HG02623 (cell line): ENCODE measurements around the gene STX11.
"Not testable (repeated sequence)": the region's sequence is repeated elsewhere in the genome, so short reads cannot be mapped to it uniquely, and the experiment has no call there.

ENCODE experiments used
- ATAC-seq: cut with Tn5 transposase; IDR thresholded peaks from one replicate; pipeline ENCODE4 v1.9.1; 2021; ENCODE audit warnings: moderate library complexity; ENCODE audit not compliant: unreplicated experiment

STX11 gene

GRCh38 chr6:144171406-144171805 lies 21.1 kb downstream of the STX11 start:
- no peak for ATAC-seq

- no peak for ATAC-seq
Measured at GRCh38 chr6:144174006-144174405, 23.7 kb downstream of the STX11 start.

GRCh38 chr6:144176043-144176442 lies 25.7 kb downstream of the STX11 start:
- no peak for ATAC-seq

- ATAC-seq = no peak
Measured at GRCh38 chr6:144177726-144178125, 27.4 kb downstream of the STX11 start.

DNA sequence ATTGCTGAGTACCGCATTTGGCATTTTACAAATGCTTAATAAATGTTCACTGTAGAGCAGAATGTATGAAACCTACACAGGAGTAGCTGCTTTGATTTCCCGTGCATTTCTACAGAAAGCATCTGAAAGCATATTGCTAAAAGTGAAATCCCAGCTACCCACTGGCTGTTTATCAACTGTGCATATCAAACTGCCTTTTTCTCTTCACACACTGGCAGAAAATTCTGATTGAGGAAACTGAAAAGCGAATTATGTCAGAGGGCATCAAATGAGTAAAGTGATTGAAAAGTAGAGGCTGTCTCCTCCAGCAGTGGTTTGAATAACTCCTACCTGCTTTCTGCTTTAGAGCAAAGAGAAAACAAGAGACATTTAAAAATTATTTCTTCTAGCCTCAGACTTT lies 28.0 kb downstream of the STX11 start:
- no peak for ATAC-seq

DNA sequence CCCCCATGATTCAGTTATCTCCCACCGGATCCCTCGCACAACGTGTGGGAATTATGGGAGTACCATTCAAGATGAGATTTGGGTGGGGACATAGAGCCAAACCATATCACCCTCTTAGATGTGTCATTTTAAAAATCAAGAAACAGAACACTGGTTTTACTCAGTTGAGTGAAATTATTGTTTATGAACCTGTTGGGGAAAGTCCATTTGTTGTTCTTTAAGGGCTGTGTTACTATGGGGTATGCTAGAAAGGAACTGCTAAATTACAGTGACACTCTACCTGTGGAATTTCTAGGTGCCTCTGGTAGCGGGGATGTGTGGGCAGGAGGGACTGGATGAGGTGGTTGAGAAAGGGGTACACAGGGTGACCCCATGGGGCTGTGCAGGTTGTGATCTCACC lies 28.9 kb downstream of the STX11 start:
- no peak for ATAC-seq

DNA sequence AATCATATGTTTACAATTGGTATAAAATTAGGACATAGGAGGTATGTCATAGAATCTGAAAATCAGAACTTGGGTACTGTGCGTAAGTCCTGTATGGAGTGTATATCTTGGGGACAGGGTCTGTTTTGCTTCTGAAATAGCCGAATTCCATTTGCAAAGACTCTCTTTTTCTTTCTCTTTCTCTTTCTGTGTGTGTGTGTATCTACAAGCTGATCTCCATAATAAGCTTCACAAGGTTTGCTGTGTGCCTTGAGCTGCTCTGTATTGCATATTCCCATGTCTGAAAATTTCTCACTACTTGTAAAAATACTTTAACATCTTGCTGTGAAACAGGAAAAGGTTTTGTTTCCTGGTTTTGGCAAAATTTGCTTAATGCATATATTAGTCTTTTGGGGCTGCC lies 29.5 kb downstream of the STX11 start:
- no peak for ATAC-seq

DNA sequence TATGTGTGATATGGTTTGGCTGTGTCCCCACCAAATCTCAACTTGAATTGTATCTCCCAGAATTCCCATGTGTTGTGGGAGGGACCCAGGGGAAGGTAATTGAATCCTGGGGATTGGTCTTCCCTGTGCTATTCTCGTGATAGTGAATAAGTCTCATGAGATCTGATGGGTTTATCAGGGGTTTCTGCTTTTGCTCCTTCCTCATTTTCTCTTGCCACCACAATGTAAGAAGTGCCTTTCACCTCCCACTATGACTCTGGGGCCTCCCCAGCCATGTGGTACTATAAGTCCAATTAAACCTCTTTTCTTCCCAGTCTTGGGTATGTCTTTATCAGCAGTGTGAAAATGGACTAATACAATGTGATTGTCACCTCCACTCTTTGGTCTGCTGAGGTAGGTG lies 30.0 kb downstream of the STX11 start:
- ATAC-seq = not testable (repeated sequence)

- no peak for ATAC-seq
Measured at GRCh38 chr6:144181639-144182038, 31.3 kb downstream of the STX11 start.

DNA sequence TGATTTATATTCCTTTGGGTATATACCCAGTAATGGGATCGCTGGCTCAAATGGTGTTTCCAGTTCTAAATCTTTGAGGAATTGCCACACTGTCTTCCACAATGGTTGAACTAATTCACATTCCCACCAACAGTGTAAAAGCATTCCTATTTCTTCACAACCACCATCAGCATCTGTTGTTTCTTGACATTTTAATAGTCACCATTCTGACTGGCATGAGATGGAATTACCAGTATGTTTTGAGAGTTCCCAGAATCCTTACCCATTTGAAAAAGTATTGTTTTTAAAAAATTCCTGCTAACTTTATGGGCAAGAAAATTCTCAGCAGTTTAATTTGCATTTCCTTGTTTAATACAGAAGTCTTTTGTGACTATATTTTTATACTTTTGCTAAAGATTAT lies 33.9 kb downstream of the STX11 start:
- not testable (repeated sequence) for ATAC-seq

GRCh38 chr6:144185133-144185836 lies 35.0 kb downstream of the STX11 start:
- ATAC-seq = no peak

DNA sequence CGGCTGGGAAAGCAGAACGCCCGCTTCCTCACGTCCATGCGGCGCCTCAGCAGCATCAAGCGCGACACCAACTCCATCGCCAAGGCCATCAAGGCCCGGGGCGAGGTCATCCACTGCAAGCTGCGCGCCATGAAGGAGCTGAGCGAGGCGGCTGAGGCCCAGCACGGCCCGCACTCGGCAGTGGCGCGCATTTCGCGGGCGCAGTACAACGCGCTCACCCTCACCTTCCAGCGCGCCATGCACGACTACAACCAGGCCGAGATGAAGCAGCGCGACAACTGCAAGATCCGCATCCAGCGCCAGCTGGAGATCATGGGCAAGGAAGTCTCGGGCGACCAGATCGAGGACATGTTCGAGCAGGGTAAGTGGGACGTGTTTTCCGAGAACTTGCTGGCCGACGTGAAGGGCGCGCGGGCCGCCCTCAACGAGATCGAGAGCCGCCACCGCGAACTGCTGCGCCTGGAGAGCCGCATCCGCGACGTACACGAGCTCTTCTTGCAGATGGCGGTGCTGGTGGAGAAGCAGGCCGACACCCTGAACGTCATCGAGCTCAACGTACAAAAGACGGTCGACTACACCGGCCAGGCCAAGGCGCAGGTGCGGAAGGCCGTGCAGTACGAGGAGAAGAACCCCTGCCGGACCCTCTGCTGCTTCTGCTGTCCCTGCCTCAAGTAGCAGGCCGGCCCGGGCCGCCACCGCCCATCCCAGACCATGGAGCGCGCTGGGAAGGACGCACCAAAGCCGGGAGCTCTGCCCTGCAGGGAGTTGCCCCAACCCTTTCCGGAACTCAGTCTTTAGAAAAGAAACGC lies 36.7 kb downstream of the STX11 start:
- ATAC-seq = no peak

- no peak for ATAC-seq
Measured at GRCh38 chr6:144189351-144189750, 39.0 kb downstream of the STX11 start.

DNA sequence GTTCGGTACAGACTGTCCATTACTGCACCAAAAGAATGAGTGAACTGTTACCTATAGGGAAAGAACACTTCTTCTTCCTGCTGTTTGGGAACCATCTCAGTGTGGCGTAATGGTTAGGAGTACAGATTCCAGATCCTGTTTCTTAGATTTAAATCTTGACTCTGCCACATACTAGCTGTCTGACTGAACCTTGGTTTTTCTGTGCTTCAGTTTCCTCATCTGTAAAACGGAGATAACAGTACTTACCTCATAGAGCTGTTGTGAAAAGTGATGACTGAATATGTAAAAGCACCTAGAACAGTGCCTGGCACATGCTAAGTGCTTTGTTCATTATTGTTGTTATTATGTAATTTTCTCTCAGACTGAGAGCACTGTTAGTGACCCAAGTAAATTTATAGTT lies 39.8 kb downstream of the STX11 start:
- ATAC-seq = no peak

- no peak for ATAC-seq
Measured at GRCh38 chr6:144190593-144190992, 40.3 kb downstream of the STX11 start.

DNA sequence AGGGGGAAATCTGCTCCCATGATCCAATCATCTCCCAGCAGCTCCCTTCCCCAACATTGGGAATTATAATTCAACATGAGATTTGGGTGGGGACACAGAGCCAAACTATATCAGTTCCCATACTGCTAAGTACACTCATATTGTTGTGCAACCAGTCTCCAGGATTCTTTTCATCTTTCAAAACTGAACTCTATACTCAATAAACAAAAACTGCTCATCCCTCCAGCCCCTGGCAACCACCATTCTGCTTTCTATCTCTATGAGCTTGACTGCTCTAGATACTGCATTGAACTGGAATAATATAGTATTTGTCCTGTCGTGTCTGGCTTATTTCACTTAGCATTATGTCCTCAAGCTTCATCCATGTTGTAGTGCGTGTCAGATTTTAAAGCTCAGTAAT lies 42.9 kb downstream of the STX11 start:
- ATAC-seq = no peak

DNA sequence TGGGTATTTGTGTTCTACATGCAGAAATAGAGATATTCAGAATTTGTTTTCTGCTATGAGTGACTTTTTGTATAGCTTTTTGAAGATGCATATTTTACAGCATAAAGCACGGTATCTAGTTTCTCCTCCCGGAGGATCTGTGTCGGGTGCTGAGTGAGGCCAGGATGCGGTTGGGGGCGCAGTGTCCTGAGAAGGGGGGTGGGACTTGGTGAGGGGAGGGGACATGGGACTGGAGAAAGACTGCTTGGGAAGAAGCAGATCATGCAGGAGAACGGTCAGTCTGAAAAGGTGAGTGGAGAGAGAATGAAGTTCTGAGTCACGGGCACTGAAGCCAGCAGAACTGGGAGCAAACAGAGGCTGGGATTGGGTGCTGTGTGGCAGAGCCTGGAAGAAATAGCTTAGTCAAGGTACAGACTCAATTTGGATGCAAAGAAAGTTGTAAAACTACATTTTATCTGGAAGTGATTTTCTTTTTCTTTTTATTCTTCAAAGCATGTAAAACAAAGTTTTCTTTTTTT lies 44.0 kb downstream of the STX11 start:
- ATAC-seq = no peak

- ATAC-seq = no peak
Measured at GRCh38 chr6:144195671-144196270, 45.5 kb downstream of the STX11 start.

DNA sequence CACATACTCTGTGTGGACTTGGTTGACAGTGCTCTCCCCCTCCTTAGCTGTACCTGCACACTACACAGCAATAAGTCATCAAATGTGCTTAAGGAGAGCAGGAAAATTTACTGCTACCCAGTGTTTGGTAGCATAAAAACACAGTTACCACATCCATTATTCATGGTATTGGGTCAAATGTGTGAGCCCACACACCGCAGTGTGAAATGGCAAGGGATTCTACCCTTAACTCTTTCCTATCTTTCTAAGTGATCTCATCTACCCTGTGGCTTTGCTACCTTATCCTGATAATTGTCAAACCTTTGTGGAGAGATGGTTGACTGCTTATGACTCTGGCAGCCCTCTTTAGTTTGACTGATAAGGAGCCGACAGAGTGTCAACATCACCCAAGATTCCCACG lies 47.6 kb downstream of the STX11 start:
- ATAC-seq = no peak

DNA sequence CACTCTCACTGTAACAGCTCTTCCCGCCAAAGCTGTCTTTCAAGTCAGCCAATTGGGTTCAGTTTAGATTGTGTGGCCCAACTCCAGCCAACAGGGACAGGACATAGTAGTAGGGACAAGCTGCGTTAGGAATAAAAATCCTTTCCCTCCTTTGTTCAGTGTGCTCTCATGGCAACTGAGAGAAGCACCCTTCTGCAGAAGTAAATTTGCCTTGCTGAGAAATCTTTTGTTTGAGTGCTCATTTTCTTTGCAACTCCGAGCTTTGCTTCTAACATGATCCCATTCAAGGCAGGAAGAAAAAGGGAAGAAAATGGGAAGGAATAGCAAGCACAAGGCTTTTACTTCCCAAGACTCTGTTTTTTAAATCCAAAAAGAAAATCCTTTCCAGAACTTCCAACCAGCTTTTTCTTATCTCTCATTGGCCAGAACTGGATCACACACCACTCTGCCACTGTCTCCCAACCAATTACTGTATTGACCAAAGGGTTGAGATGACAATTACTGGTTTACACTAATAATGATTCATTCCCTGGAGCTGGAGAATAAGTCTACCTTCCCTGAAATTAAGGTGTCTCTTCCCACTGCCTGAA lies 52.7 kb downstream of the STX11 start:
- ATAC-seq = no peak

DNA sequence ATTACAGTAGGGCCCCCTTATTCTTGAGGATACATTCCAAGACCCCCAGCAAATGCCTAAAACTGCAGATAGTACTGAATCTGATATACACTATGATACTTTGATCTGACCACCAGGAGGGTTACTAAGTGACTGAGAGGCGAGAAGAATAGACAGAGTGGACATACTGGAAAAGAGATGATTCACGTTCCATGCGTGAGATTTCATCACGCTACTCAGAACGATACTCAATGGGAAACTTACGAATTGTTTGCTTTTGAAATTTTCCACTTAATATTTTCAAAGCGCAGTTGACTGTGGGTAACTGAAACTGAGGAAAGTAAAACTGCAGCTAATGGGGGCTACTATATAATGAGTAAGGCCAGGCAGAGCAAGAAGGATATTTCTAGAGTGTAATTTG lies 60.8 kb downstream of the STX11 start:
- no peak for ATAC-seq
